GM21576 (cell line): Measurements from ENCODE around the gene GLYATL2.

ENCODE experiments used
- ATAC-seq: cut with Tn5 transposase; IDR thresholded peaks from one replicate; pipeline ENCODE4 v1.9.1; 2021; ENCODE audit warnings: mild to moderate bottlenecking, moderate library complexity; ENCODE audit not compliant: unreplicated experiment

The GLYATL2 gene

GRCh38 chr11:58844361-58845005 lies at the start of gene GLYATL2:
Gene GLYATL2, minus strand, starts transcription at chr11:58844704. Its CDS starts 5,092 bp downstream, at chr11:58839612.
- no peak for ATAC-seq

- no peak for ATAC-seq
Observed at GRCh38 chr11:58893899-58894298, 49.4 kb upstream of the GLYATL2 start.

GRCh38 chr11:58888579-58888978 lies 44.1 kb upstream of the GLYATL2 start:
- no peak for ATAC-seq

GRCh38 chr11:58887452-58887851 lies 42.9 kb upstream of the GLYATL2 start:
- ATAC-seq, result no peak

- ATAC-seq, result no peak
Observed at GRCh38 chr11:58880625-58881024, 36.1 kb upstream of the GLYATL2 start.

GRCh38 chr11:58880166-58880565 lies 35.7 kb upstream of the GLYATL2 start:
- ATAC-seq, result no peak

- ATAC-seq, result no peak
Observed at GRCh38 chr11:58867556-58867955, 23.1 kb upstream of the GLYATL2 start.

- ATAC-seq, result no peak
Observed at GRCh38 chr11:58866788-58867187, 22.3 kb upstream of the GLYATL2 start.

- no peak for ATAC-seq
Observed at GRCh38 chr11:58864335-58864734, 19.8 kb upstream of the GLYATL2 start.

GRCh38 chr11:58863697-58864096 lies 19.2 kb upstream of the GLYATL2 start:
- ATAC-seq, result no peak

GRCh38 chr11:58861533-58861932 lies 17.0 kb upstream of the GLYATL2 start:
- no peak for ATAC-seq

- ATAC-seq, result no peak
Observed at GRCh38 chr11:58856806-58857205, 12.3 kb upstream of the GLYATL2 start.

- no peak for ATAC-seq
Observed at GRCh38 chr11:58845386-58845785, 882 bp upstream of the GLYATL2 start.

- no peak for ATAC-seq
Observed at GRCh38 chr11:58837707-58838388, 6.7 kb downstream of the GLYATL2 start.

- ATAC-seq, result no peak
Observed at GRCh38 chr11:58832056-58832645, 12.4 kb downstream of the GLYATL2 start.

- no peak for ATAC-seq
Observed at GRCh38 chr11:58830673-58831301, 13.7 kb downstream of the GLYATL2 start.

GRCh38 chr11:58829786-58830185 lies 14.7 kb downstream of the GLYATL2 start:
- ATAC-seq, result no peak

- no peak for ATAC-seq
Observed at GRCh38 chr11:58813693-58814092, 30.8 kb downstream of the GLYATL2 start.

GRCh38 chr11:58811499-58811898 lies 33.0 kb downstream of the GLYATL2 start:
- no peak for ATAC-seq

- no peak for ATAC-seq
Observed at GRCh38 chr11:58807343-58807742, 37.2 kb downstream of the GLYATL2 start.

- no peak for ATAC-seq
Observed at GRCh38 chr11:58805065-58805464, 39.4 kb downstream of the GLYATL2 start.
